Bronchial epithelial cell (primary cell): ENCODE measurements around the gene IMPA2. TPM values are rescaled to one million over a fixed set of nuclear protein-coding genes. Genes with fewer than 3 reads are reported as not detected.
A peak's percentile ranks its signal among the peaks of the same experiment; 100 is the strongest.

ENCODE experiments used
- DNase-seq: peaks from one replicate; pipeline ENCODE4 v3.0.0-alpha.2; 2010; ENCODE audit warnings: low read depth
- FAIRE-seq: peaks from 2 replicates; lab custom pipeline; 2011; peaks lifted over from hg19 to GRCh38; lab: Jason Lieb, UNC
- H3K27me3 ChIP-seq: 2 replicates; pipeline ENCODE4 v1.5.1; 2011; ENCODE audit warnings: low read length; ENCODE audit not compliant: control insufficient read depth, insufficient read depth
- H3K36me3 ChIP-seq: 2 replicates; pipeline ENCODE4 v1.5.1; 2011; ENCODE audit warnings: low read length; ENCODE audit not compliant: control insufficient read depth, insufficient read depth
- H3K4me3 ChIP-seq: 2 replicates; pipeline ENCODE4 v1.5.1; 2011; ENCODE audit warnings: mild to moderate bottlenecking, low read depth, low read length, control low read depth
- total RNA-seq: library from RNA; depleted of rRNA; stranded (reverse); fragments of >200 nt; gene quantifications from 2 replicates; pipeline ENCODE4 v1.2.1, GENCODE V29; 2014
- TF ChIP-seq, protein P1 (sequence below): IDR thresholded peaks from 2 replicates; pipeline ENCODE4 v1.5.1; 2011; ENCODE audit warnings: mild to moderate bottlenecking, moderate library complexity, low read length, control low read depth, inconsistent platforms; ENCODE audit not compliant: insufficient read depth, severe bottlenecking

The IMPA2 gene
- total RNA-seq, 1 donor from 2014 or later, result 66.1 TPM

DNA sequence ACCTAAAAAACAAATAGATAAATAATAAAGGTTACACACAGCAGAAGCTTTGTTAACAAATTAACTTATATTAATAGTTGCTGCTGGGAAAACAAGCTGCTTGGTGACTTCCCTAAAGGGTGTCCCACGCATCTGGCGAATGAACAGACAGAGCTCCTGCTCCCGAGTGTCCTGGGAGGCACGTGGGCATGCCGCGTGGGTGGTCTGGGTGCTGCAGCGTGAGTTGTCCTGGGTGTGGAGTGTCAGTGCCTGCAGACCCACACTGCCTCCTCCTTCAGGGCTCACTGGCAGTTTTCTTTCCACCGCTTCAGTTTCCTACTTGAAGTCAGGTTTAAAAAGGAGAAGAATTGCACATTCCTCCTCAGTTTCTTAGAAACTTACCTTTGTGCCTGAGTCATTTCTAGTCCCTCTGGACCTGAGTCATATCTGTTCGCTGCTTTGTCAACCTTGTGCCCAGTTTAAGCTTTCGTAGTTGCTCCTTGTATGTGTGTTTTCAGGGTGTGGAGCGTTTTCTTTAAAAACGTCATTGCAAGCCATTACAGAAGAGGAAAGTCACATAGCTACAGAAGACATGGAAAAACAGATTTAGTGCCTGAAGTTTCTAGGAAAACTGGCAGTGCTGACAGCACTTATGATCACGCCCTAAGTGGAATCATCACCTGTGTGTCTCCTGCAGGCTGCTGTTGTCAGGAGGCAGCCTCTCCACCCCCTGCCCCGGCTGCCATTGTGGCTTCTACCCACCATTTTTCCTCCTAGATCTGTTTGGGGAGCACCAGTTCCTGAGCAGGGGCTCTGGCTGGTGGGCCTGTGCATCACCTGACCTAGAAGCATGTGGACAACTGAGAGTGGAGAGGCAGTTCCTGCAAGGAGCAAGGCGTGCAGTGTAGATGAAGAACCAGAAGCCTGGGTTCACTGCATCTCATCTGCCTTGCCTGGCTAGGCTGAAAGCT is 24.5 kb downstream of the IMPA2 start:
- TF ChIP-seq, protein P1, sequence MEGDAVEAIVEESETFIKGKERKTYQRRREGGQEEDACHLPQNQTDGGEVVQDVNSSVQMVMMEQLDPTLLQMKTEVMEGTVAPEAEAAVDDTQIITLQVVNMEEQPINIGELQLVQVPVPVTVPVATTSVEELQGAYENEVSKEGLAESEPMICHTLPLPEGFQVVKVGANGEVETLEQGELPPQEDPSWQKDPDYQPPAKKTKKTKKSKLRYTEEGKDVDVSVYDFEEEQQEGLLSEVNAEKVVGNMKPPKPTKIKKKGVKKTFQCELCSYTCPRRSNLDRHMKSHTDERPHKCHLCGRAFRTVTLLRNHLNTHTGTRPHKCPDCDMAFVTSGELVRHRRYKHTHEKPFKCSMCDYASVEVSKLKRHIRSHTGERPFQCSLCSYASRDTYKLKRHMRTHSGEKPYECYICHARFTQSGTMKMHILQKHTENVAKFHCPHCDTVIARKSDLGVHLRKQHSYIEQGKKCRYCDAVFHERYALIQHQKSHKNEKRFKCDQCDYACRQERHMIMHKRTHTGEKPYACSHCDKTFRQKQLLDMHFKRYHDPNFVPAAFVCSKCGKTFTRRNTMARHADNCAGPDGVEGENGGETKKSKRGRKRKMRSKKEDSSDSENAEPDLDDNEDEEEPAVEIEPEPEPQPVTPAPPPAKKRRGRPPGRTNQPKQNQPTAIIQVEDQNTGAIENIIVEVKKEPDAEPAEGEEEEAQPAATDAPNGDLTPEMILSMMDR, result no peak
- Histone ChIP-seq H3K27me3 (no peaks in the 10 kb centered on the region), H3K4me3 (no peak overlapping the region), H3K36me3 (peaks cover 11% of the 10 kb centered on the region)
- no peak for FAIRE-seq
- peak; percentile 88 for DNase-seq

DNA sequence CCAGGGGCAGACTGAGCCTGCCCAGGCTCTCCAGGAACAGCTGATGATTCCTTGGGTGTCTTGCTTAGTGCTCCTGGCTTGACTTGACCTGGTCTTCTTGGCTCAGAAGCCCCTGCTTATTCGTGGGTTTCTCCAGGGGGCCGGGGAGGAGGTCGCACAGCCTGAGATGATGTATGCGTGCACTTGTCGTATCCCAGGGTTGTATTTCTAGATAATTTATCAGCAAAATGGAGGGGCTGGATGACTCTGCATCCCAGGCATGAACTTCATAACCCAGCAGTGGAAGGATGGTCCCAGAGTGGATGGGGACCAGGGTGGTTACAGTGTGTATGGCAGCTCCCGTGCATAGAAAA is 25.2 kb downstream of the IMPA2 start:
- Histone ChIP-seq H3K27me3 (no peaks in the 10 kb centered on the region), H3K4me3 (no peak overlapping the region), H3K36me3 (peaks cover 11% of the 10 kb centered on the region)
- no peak for FAIRE-seq
- TF ChIP-seq, protein P1, result no peak
- no peak for DNase-seq

DNA sequence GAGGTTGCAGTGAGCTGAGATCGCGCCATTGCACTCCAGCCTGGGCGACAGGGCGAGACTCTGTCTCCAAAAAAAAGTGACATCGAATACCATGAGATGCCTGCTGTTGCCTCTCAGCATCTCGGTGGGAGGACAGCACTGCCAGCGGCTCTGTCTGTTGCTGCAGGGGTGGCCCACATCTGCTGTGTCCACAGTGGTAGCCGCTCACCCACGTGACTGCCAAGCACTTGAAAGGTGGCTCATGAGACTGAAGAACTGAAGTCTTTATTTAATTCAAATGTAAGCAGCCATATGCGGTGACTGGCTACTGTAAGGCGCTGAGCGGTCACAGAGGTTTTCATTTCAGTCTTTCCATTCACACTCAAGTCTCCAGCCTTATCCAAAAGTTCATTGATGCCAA is 25.8 kb downstream of the IMPA2 start:
- DNase-seq (no peak), FAIRE-seq (no peak)
- Histone ChIP-seq H3K27me3 (no peaks in the 10 kb centered on the region), H3K4me3 (no peak overlapping the region), H3K36me3 (peaks cover 11% of the 10 kb centered on the region)
- TF ChIP-seq, protein P1, result no peak

DNA sequence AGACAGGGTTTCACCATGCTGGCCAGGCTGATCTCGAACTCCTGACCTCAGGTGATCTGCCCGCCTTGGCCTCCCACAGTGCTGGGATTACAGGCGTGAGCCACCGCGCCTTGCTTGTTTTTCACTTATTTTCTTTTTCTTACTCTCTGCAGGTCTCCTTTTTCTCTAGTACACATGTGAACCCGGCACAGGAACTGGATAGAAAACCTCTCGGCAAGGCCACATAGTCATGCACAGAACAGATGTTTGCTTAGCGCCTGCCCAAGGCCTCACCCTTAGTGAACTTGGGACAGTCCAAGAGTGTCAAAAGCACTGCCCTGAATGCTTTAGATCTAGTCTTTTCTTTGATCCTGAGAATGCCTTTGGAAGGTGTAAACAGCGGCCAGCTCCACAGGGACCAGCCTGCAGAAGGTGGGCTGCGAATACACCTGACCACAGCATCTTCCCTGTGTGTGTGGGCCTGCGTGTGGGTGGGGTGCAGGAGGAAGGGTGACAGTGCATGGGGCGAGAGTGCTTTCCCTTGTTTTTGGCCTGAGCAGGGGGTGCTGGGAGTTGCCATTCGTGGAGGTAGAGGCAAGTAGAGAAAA is 27.0 kb downstream of the IMPA2 start:
- Histone ChIP-seq H3K36me3 (peaks cover 11% of the 10 kb centered on the region), H3K4me3 (no peak overlapping the region), H3K27me3 (no peaks in the 10 kb centered on the region)
- DNase-seq (no peak), FAIRE-seq (no peak)
- TF ChIP-seq, protein P1, result no peak

DNA sequence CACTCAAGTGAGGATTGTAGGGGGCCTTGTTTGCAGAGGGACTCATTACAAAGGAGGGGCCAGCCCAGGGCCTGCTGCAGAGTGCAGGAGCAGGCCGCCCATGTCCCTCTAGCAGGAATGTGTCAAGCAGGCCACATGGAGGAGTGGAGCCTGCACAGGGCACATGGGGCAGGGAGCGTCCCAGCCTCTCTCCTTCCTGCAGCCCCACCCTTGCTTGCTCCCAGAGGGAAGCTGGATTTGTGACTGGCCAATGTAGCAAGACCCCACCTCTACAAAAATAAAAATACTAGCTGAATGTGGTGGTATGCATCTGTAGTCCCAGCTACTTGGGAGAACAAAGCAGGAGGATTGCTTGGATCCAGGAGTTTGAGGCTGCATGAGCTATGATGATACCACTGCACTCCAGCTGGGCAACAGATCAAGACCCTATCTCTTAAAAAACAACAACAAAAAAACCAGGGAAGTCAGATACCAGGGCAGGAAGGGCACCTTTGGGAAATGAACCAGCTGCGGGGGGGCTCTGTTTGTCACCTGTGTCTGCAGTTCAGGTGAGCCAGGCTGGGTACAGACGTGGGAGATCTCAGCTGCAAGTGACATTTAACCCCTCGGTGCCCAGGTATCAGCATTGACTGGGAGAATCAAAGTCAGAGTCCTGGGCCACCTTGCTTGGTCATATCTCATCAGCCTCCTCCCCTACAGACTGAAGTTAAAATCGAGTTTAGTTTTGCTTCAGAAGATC is 27.7 kb downstream of the IMPA2 start:
- TF ChIP-seq, protein P1, result no peak
- Histone ChIP-seq H3K4me3 (no peak overlapping the region), H3K27me3 (no peaks in the 10 kb centered on the region), H3K36me3 (peaks cover 11% of the 10 kb centered on the region)
- no peak for DNase-seq
- FAIRE-seq, result no peak
